Measurements from ENCODE around the gene LRBA.

DNA sequence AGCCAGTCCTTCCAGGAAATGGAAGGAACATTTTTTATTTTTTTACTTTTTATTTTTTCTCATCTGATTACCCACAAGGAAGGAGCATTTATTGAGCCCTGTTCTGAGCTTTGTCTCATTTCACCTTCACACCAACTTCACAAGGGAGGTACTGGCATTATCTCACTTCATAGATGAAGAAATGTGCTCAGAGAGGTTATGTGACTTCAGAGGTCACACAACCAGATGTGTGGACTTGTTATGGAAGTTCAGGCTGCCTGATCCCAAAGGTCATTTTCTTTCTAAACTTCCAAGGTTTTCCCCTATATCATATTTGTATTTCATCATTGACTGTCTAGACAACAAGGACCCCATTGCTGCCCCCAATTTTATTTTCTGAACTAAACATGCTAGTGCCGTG lies 776.5 kb downstream of the LRBA start:
- TF ChIP-seq POLR2A (IDR thresholded peaks at IDR 0.05; ENCODE audit: low read depth, low read length) (no peak), RAD21 (IDR thresholded peaks at IDR 0.05; ENCODE audit: low read length) (no peak), BHLHE40 (IDR thresholded peaks at IDR 0.05; ENCODE audit: low read depth, low read length) (no peak), MAZ (IDR thresholded peaks at IDR 0.05; ENCODE audit: borderline replicate concordance, low read depth, low read length) (no peak), RFX5 (IDR thresholded peaks at IDR 0.05; ENCODE audit: low read depth, low read length) (no peak), RCOR1 (IDR thresholded peaks at IDR 0.05; ENCODE audit: insufficient replicate concordance, low read length) (no peak), CEBPB (IDR thresholded peaks at IDR 0.05; ENCODE audit: low read depth, low read length) (no peak)
- TF ChIP-seq, protein P1, sequence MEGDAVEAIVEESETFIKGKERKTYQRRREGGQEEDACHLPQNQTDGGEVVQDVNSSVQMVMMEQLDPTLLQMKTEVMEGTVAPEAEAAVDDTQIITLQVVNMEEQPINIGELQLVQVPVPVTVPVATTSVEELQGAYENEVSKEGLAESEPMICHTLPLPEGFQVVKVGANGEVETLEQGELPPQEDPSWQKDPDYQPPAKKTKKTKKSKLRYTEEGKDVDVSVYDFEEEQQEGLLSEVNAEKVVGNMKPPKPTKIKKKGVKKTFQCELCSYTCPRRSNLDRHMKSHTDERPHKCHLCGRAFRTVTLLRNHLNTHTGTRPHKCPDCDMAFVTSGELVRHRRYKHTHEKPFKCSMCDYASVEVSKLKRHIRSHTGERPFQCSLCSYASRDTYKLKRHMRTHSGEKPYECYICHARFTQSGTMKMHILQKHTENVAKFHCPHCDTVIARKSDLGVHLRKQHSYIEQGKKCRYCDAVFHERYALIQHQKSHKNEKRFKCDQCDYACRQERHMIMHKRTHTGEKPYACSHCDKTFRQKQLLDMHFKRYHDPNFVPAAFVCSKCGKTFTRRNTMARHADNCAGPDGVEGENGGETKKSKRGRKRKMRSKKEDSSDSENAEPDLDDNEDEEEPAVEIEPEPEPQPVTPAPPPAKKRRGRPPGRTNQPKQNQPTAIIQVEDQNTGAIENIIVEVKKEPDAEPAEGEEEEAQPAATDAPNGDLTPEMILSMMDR (conservative IDR thresholded peaks at IDR 0.05; ENCODE audit: low read depth, low read length), result no peak
- TF ChIP-seq, protein P2, sequence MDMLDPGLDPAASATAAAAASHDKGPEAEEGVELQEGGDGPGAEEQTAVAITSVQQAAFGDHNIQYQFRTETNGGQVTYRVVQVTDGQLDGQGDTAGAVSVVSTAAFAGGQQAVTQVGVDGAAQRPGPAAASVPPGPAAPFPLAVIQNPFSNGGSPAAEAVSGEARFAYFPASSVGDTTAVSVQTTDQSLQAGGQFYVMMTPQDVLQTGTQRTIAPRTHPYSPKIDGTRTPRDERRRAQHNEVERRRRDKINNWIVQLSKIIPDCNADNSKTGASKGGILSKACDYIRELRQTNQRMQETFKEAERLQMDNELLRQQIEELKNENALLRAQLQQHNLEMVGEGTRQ (IDR thresholded peaks at IDR 0.05; ENCODE audit: low read depth, low read length), result no peak
